Measurements from ENCODE around the gene IWS1. TPM values are rescaled to one million over a fixed set of nuclear protein-coding genes. Genes with fewer than 3 reads are reported as not detected.

The IWS1 gene
- total and polyA plus RNA-seq, 10 of the 15 experiments (the other 5 are each of a cell fraction or from before 2014, with no cell fraction given): 21.9 to 68.9 (median 45.8) TPM

GRCh38 chr2:127575941-127576432 lies 49.7 kb upstream of the IWS1 start (continued):
- TF ChIP-seq IRF5 (IDR thresholded peaks at IDR 0.05; ENCODE audit: borderline replicate concordance): no peak
- TF ChIP-seq TAF1 (IDR thresholded peaks at IDR 0.05; ENCODE audit: borderline replicate concordance, low read depth, low read length): no peak
- TF ChIP-seq BCL3 (IDR thresholded peaks at IDR 0.05; ENCODE audit: borderline replicate concordance, insufficient read depth, low read depth, low read length, poor library complexity, severe bottlenecking): no peak
- TF ChIP-seq HDAC6 (IDR thresholded peaks at IDR 0.05; ENCODE audit: unreplicated experiment): no peak
- TF ChIP-seq SREBF1 (IDR thresholded peaks at IDR 0.05; ENCODE audit: low read length): no peak
- TF ChIP-seq ZNF622 (IDR thresholded peaks at IDR 0.05): no peak
- no peak for TF ChIP-seq ZNF24 (IDR thresholded peaks at IDR 0.05)
- TF ChIP-seq ATF7 (IDR thresholded peaks at IDR 0.05; ENCODE audit: low read depth): no peak
- no peak for TF ChIP-seq MLLT1 (IDR thresholded peaks at IDR 0.05)
- no peak for TF ChIP-seq MXI1 (IDR thresholded peaks at IDR 0.05; ENCODE audit: low read depth, low read length)
- TF ChIP-seq NFIC (IDR thresholded peaks at IDR 0.05; ENCODE audit: low read depth, low read length): no peak

Data from GM12878 (cell line).